NCI-H748 (cell line): ENCODE results near the gene ST3GAL6.
A peak's percentile ranks its signal among the peaks of the same experiment; 100 is the strongest.

Experiments used
- DNase-seq: peaks from one replicate; lab custom pipeline; 2025; ENCODE audit not compliant: unreplicated experiment; lab: John Stamatoyannopoulos, UW

ST3GAL6 gene

GRCh38 chr3:98763076-98763475, at the start of gene ST3GAL6:
ST3GAL6 (plus strand) TSS chr3:98763340; CDS start chr3:98768441, 5,101 bp downstream.
- DNase-seq, result no peak

- no peak for DNase-seq
Observed at GRCh38 chr3:98713984-98714383, 49.2 kb upstream of the ST3GAL6 start.

GRCh38 chr3:98717584-98717983, 45.6 kb upstream of the ST3GAL6 start:
- DNase-seq, result no peak

GRCh38 chr3:98718730-98719129, 44.4 kb upstream of the ST3GAL6 start:
- no peak for DNase-seq

GRCh38 chr3:98721776-98722175, 41.4 kb upstream of the ST3GAL6 start:
- no peak for DNase-seq

- no peak for DNase-seq
Observed at GRCh38 chr3:98722389-98722788, 40.8 kb upstream of the ST3GAL6 start.

GRCh38 chr3:98725352-98725751, 37.8 kb upstream of the ST3GAL6 start:
- no peak for DNase-seq

GRCh38 chr3:98726084-98726483, 37.1 kb upstream of the ST3GAL6 start:
- no peak for DNase-seq

- no peak for DNase-seq
Observed at GRCh38 chr3:98727638-98728037, 35.5 kb upstream of the ST3GAL6 start.

GRCh38 chr3:98728672-98729071, 34.5 kb upstream of the ST3GAL6 start:
- DNase-seq, result no peak

- no peak for DNase-seq
Observed at GRCh38 chr3:98730338-98730737, 32.8 kb upstream of the ST3GAL6 start.

GRCh38 chr3:98730886-98731537, 32.1 kb upstream of the ST3GAL6 start:
- no peak for DNase-seq

- no peak for DNase-seq
Observed at GRCh38 chr3:98731720-98732285, 31.3 kb upstream of the ST3GAL6 start.

- DNase-seq, result peak; percentile 46
Observed at GRCh38 chr3:98732286-98733052, 30.7 kb upstream of the ST3GAL6 start.

- peak; percentile 39 for DNase-seq
Observed at GRCh38 chr3:98733053-98733811, 29.9 kb upstream of the ST3GAL6 start.

GRCh38 chr3:98733812-98734281, 29.3 kb upstream of the ST3GAL6 start:
- DNase-seq, result peak; percentile 3

GRCh38 chr3:98734306-98734705, 28.8 kb upstream of the ST3GAL6 start:
- DNase-seq, result no peak

- DNase-seq, result no peak
Observed at GRCh38 chr3:98734735-98735134, 28.4 kb upstream of the ST3GAL6 start.

- no peak for DNase-seq
Observed at GRCh38 chr3:98735296-98735695, 27.8 kb upstream of the ST3GAL6 start.

GRCh38 chr3:98735761-98736269, 27.3 kb upstream of the ST3GAL6 start:
- DNase-seq, result no peak

GRCh38 chr3:98737301-98737700, 25.8 kb upstream of the ST3GAL6 start:
- no peak for DNase-seq
